NCI-H1694 (cell line): ENCODE results near the gene RAB11A.

Source experiments
- DNase-seq: peaks from one replicate; lab custom pipeline; 2025; lab: John Stamatoyannopoulos, UW

The RAB11A gene

GRCh38 chr15:65939901-65940617, 70.8 kb downstream of the RAB11A start:
- no peak for DNase-seq

- no peak for DNase-seq
These were observed 71.3 kb downstream of the RAB11A start for GRCh38 chr15:65940618-65940909.
